Transverse colon (tissue), 4 donors: ENCODE measurements around the gene LPIN3. TPM values are rescaled to one million over a fixed set of nuclear protein-coding genes. Genes with fewer than 3 reads are reported as not detected.

Experiments used
- DNase-seq: peaks from one replicate; pipeline ENCODE4 v3.0.0-alpha.2; 2019
- H3K27ac ChIP-seq, 4 donors: fragments of 200-600 bp; sonication (generic); 2 replicates each; pipeline ENCODE4 v1.5.1; 2016 to 2018; ENCODE audit warnings: inconsistent platforms in 4 of 4
- H3K27me3 ChIP-seq: fragments of 200-600 bp; sonication (generic); 2 replicates; pipeline ENCODE4 v1.5.1; 2017; ENCODE audit warnings: inconsistent platforms
- H3K36me3 ChIP-seq, 4 donors: fragments of 200-600 bp; sonication (generic); 2 replicates each; pipeline ENCODE4 v1.5.1; 2017 to 2019; ENCODE audit warnings: inconsistent platforms in 4 of 4
- H3K4me1 ChIP-seq, 4 donors: fragments of 200-600 bp; sonication (generic); 2 replicates each; pipeline ENCODE4 v1.5.1; 2017 to 2020; ENCODE audit warnings: inconsistent platforms in 4 of 4
- H3K4me3 ChIP-seq, 4 donors: fragments of 200-600 bp; sonication (generic); 1 replicate in 1 of 4; 2 replicates in 3 of 4; pipeline versions ENCODE4 v1.5.1 to v1.6.1; 2017 to 2019; ENCODE audit warnings: inconsistent platforms in 4 of 4
- H3K9me3 ChIP-seq, 2 donors: fragments of 200-600 bp; sonication (generic); 2 replicates each; pipeline ENCODE4 v1.5.1; 2017 to 2019; ENCODE audit warnings: inconsistent platforms in 2 of 2
- EP300 ChIP-seq: sonication (generic); formaldehyde crosslinking; IDR thresholded peaks from one replicate; pipeline ENCODE4 v1.6.1; 2017; ENCODE audit warnings: antibody characterized with exemption, low read depth
- POLR2A ChIP-seq: fragments of 450-650 bp; IDR thresholded peaks from one replicate; pipeline ENCODE4 v1.6.1; 2016; ENCODE audit warnings: antibody characterized with exemption, mild to moderate bottlenecking, moderate library complexity
- POLR2AphosphoS5 ChIP-seq, 3 donors: sonication (generic); formaldehyde crosslinking; IDR thresholded peaks; one replicate each; pipeline ENCODE4 v1.6.1; 2016; ENCODE audit warnings: antibody characterized with exemption in 3 of 3
- WGBS, 2 donors: methylation state at CpG; one replicate each; pipeline ENCODE4 v1.1.5; 2018; ENCODE audit warnings: low coverage in 1 of 2; 5-methylcytosine and 5-hydroxymethylcytosine counted together
- in situ Hi-C, 4 donors: fragments of 200-750 bp; cut with MboI; loops; one replicate each; pipeline versions ENCODE4 v1.15.0 to v1.15.1; 2017; ENCODE audit warnings: low sequenced_read_pairs in 3 of 4, low pct_ligation_motif_present in 1 of 4, low pct_unique_long_range_greater_than_20kb in 1 of 4
- intact Hi-C: fragments of 100-400 bp; cut with DNase I; formaldehyde crosslinking; loops from one replicate; pipeline ENCODE4 v1.15.1; 2023; ENCODE audit warnings: low total_unique reads
- total RNA-seq, 4 donors: library from RNA; depleted of rRNA; stranded (reverse); fragments of >200 nt; gene quantifications; one replicate each; pipeline ENCODE4 v1.1.0, GENCODE V29; 2016
- TF ChIP-seq, protein P1 (sequence below), 5 experiments: fragments of 200-600 bp in 3 of 5; fragments of 450-650 bp in 2 of 5; sonication (generic) in 3 of 5; IDR thresholded peaks; 1 replicate in 2 of 5; 2 replicates in 3 of 5; pipeline ENCODE4 v1.5.1; 2016 to 2017; ENCODE audit warnings: antibody characterized with exemption in 5 of 5, inconsistent platforms in 3 of 5, mild to moderate bottlenecking in 2 of 5, moderate library complexity in 1 of 5

Gene LPIN3
- total RNA-seq, 4 donors from 2014 or later: 96.9 to 263 (median 134) TPM

DNA sequence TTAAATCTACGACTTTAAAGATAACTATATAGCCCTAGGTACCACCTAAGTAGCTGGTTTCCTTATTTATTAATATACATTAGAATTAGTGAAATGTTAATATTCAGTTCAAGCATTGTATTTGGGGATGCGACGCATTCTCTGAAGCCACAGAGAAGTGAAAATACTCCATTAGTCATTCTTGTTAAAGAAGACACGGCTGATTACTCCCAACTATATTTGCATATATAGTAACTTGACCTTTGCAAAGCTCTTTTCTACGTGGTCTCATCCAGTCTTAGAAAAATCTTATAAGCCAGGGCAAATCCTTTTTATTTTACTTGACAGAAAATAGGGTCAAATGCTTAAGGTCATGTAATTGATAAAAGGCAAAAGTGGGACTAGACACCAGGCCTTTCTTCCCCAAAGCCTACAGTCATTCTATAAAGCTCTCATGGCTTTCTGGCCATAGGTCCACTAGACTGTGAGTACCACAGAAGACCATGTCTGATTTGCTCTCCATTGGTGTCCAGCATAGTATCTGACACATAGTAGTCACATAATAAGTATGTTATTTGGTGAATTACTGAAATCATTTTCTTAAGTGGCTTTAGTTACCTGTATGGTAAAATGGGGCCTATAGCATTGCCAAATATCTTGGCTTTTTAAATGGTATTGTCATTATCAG is 34.4 kb upstream of the LPIN3 start:
- WGBS, 2 donors: 72 to 97% methylated on average over 5 of the region's 5 CpGs
- Histone ChIP-seq H3K36me3 (no peaks in the 10 kb centered on the region), H3K4me3 (no peak overlapping the region), H3K27me3 (no peaks in the 10 kb centered on the region), H3K4me1 (peaks cover 14 to 22% (median 17%) of the 10 kb centered on the region in 4 donors), H3K9me3 (no peaks in the 10 kb centered on the region), H3K27ac (no peak overlapping the region)
- DNase-seq: no peak
- TF ChIP-seq, protein P1, sequence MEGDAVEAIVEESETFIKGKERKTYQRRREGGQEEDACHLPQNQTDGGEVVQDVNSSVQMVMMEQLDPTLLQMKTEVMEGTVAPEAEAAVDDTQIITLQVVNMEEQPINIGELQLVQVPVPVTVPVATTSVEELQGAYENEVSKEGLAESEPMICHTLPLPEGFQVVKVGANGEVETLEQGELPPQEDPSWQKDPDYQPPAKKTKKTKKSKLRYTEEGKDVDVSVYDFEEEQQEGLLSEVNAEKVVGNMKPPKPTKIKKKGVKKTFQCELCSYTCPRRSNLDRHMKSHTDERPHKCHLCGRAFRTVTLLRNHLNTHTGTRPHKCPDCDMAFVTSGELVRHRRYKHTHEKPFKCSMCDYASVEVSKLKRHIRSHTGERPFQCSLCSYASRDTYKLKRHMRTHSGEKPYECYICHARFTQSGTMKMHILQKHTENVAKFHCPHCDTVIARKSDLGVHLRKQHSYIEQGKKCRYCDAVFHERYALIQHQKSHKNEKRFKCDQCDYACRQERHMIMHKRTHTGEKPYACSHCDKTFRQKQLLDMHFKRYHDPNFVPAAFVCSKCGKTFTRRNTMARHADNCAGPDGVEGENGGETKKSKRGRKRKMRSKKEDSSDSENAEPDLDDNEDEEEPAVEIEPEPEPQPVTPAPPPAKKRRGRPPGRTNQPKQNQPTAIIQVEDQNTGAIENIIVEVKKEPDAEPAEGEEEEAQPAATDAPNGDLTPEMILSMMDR (IDR thresholded peaks at IDR 0.05): no peak
- no peak for TF ChIP-seq EP300
- in situ Hi-C loops: no loop called here
- intact Hi-C loops: loop anchor here (1.0 kb wide), 1 partner anchor 28 kb away; no protein-coding TSS in a partner anchor

DNA sequence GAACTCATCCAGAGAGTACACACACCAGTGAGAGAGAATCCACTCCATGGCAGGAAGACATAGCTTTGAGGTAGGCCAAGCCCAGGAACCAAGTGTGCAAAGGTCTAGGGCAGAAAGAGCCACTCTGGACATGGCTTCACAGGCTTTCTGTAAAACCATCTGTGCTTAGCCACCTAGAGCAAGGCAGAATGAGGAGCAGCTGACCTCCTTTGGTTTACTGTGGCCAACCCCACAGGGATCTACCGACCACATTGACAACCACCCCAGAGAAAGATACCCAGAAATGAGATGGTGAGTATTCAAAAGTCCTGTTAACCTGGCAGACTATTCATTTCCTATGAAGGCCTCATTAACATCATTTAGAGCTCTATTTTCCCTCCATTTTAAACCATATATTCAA is 33.6 kb upstream of the LPIN3 start:
- Histone ChIP-seq H3K4me3 (no peak overlapping the region), H3K36me3 (no peaks in the 10 kb centered on the region), H3K9me3 (no peaks in the 10 kb centered on the region), H3K4me1 (peaks cover 14 to 19% (median 17%) of the 10 kb centered on the region in 4 donors), H3K27me3 (no peaks in the 10 kb centered on the region), H3K27ac (no peak overlapping the region)
- intact Hi-C loops (no loop called here), in situ Hi-C loops (no loop called here)
- no peak for TF ChIP-seq POLR2AphosphoS5 (IDR thresholded peaks at IDR 0.05)
- TF ChIP-seq, protein P1 (IDR thresholded peaks at IDR 0.05): no peak
- TF ChIP-seq EP300: no peak
- no peak for TF ChIP-seq POLR2A
- 76 to 100% methylated on average over 1 of the region's 1 CpG for WGBS, 2 donors
- DNase-seq: no peak

DNA sequence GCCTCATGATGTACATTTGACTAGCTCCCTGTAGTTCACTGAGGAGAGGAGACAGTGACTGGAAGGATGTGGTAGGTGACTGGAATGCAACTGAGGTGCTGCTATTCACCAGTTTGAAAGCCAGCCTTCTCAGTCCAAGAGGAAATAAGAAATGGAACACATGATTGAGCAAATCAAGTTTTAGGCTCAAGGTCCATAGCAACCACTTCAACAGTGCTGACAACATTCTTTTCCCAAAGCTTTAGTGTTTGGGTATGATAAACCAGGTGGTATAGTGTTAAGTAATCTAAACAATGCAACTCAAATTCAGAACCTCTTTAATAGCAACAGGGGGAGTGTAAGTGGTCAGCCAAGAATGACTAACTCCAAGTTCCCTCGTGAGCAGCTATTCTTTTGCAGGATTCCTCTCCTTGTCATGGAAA is 32.3 kb upstream of the LPIN3 start:
- 10 to 12% methylated on average over 1 of the region's 1 CpG for WGBS, 2 donors
- intact Hi-C loops: no loop called here
- in situ Hi-C loops: no loop called here
- Histone ChIP-seq H3K27ac (peak overlapping the region in 3 of 4 donors; percentile 1 to 52 (median 20)), H3K36me3 (no peaks in the 10 kb centered on the region), H3K4me1 (peaks cover 14 to 19% (median 17%) of the 10 kb centered on the region in 4 donors), H3K4me3 (no peak overlapping the region), H3K27me3 (no peaks in the 10 kb centered on the region), H3K9me3 (no peaks in the 10 kb centered on the region)
- no peak for DNase-seq
- TF ChIP-seq EP300 (no peak), POLR2A (no peak), POLR2AphosphoS5 (IDR thresholded peaks at IDR 0.05) (no peak)
- TF ChIP-seq, protein P1 (IDR thresholded peaks at IDR 0.05): no peak

DNA sequence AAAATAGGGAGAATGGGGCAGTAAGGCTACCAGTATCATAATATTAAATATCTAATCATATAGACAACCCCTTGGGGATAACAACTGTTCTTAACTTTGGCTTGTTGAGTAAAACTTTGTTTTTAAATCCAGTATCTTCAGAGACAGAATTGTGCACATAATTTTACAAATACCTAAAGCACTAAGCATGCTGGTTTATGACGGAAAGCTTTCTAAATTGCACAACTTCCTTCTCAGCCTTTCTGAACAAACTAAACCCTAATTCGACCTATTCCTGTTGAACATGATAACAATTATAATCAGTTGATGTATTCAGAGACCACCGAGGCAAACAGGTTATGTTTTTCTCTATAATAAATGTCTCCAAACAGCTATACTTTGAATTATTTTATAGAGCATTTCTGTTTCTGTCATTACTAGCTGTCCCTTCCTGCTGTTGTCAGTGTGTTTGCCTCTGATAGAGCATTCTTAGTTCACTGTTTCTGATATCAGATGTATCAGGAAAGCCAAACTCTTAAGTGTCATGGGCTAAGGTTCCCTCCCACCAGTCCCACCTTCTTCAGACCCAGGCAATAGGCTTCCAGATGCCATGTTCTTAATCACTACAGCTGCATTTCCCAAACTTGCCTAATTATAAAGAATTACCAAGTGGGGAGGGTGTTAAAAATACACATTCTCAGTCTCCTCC is 31.8 kb upstream of the LPIN3 start:
- H3K4me3 ChIP-seq: no peak overlapping the region
- in situ Hi-C loops (no loop called here), intact Hi-C loops (no loop called here)
- TF ChIP-seq POLR2A (no peak), POLR2AphosphoS5 (IDR thresholded peaks at IDR 0.05) (no peak), EP300 (no peak)
- TF ChIP-seq, protein P1 (IDR thresholded peaks at IDR 0.05): no peak
- 40 to 44% methylated on average over 1 to 3 of the region's 3 CpGs for WGBS, 2 donors
- DNase-seq: no peak
- peaks cover 14 to 19% (median 17%) of the 10 kb centered on the region in 4 donors for H3K4me1 ChIP-seq
- no peaks in the 10 kb centered on the region for H3K9me3 ChIP-seq
- H3K27me3 ChIP-seq: no peaks in the 10 kb centered on the region
- no peaks in the 10 kb centered on the region for H3K36me3 ChIP-seq
- H3K27ac ChIP-seq: peak overlapping the region; percentile 11 to 52 (median 47)
